ENCODE data around the gene TSPAN5.
"Not testable (repeated sequence)": the region's sequence is repeated elsewhere in the genome, so short reads cannot be mapped to it uniquely, and the experiment has no call there.

TSPAN5 gene

DNA sequence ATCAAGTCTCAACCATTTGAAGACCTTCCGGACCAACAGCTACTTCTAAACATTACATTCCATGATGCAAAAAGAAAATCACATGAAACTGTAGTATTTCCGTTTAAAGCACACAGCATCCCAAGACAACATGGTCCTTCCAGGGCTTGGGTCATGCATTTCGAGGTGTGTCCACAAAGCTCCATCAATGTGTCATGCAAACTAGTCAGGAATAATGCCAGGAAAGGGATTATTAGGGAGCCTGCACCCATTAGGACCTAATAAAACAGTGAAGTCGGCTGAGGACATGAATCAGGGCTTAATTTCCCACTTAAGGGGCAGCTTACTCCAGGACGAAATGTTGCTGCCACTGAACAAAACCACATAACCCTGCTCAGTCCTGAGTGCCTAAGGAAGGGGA, 177.9 kb downstream of the TSPAN5 start:
- TF ChIP-seq TOX (CRISPR knock-in tag; IDR thresholded peaks at IDR 0.05; ENCODE audit: borderline replicate concordance) (no peak), ZNF565 (CRISPR knock-in tag; conservative IDR thresholded peaks at IDR 0.05; ENCODE audit: low read depth) (no peak), ISL1 (CRISPR knock-in tag; IDR thresholded peaks at IDR 0.05) (no peak), ZFP30 (CRISPR knock-in tag; IDR thresholded peaks at IDR 0.05) (no peak), RARB (CRISPR knock-in tag; IDR thresholded peaks at IDR 0.05) (no peak)
- TF ChIP-seq, protein P1, sequence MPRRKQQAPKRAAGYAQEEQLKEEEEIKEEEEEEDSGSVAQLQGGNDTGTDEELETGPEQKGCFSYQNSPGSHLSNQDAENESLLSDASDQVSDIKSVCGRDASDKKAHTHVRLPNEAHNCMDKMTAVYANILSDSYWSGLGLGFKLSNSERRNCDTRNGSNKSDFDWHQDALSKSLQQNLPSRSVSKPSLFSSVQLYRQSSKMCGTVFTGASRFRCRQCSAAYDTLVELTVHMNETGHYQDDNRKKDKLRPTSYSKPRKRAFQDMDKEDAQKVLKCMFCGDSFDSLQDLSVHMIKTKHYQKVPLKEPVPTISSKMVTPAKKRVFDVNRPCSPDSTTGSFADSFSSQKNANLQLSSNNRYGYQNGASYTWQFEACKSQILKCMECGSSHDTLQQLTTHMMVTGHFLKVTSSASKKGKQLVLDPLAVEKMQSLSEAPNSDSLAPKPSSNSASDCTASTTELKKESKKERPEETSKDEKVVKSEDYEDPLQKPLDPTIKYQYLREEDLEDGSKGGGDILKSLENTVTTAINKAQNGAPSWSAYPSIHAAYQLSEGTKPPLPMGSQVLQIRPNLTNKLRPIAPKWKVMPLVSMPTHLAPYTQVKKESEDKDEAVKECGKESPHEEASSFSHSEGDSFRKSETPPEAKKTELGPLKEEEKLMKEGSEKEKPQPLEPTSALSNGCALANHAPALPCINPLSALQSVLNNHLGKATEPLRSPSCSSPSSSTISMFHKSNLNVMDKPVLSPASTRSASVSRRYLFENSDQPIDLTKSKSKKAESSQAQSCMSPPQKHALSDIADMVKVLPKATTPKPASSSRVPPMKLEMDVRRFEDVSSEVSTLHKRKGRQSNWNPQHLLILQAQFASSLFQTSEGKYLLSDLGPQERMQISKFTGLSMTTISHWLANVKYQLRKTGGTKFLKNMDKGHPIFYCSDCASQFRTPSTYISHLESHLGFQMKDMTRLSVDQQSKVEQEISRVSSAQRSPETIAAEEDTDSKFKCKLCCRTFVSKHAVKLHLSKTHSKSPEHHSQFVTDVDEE (CRISPR knock-in tag; IDR thresholded peaks at IDR 0.05), result no peak
- TF ChIP-seq, protein P2, sequence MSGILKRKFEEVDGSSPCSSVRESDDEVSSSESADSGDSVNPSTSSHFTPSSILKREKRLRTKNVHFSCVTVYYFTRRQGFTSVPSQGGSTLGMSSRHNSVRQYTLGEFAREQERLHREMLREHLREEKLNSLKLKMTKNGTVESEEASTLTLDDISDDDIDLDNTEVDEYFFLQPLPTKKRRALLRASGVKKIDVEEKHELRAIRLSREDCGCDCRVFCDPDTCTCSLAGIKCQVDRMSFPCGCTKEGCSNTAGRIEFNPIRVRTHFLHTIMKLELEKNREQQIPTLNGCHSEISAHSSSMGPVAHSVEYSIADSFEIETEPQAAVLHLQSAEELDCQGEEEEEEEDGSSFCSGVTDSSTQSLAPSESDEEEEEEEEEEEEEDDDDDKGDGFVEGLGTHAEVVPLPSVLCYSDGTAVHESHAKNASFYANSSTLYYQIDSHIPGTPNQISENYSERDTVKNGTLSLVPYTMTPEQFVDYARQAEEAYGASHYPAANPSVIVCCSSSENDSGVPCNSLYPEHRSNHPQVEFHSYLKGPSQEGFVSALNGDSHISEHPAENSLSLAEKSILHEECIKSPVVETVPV (CRISPR knock-in tag; IDR thresholded peaks at IDR 0.05), result no peak
- TF ChIP-seq, protein P3, sequence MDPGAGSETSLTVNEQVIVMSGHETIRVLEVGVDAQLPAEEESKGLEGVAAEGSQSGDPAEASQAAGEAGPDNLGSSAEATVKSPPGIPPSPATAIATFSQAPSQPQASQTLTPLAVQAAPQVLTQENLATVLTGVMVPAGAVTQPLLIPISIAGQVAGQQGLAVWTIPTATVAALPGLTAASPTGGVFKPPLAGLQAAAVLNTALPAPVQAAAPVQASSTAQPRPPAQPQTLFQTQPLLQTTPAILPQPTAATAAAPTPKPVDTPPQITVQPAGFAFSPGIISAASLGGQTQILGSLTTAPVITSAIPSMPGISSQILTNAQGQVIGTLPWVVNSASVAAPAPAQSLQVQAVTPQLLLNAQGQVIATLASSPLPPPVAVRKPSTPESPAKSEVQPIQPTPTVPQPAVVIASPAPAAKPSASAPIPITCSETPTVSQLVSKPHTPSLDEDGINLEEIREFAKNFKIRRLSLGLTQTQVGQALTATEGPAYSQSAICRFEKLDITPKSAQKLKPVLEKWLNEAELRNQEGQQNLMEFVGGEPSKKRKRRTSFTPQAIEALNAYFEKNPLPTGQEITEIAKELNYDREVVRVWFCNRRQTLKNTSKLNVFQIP (CRISPR knock-in tag; IDR thresholded peaks at IDR 0.05; ENCODE audit: borderline replicate concordance, low read depth), result no peak
- ATAC-seq, result no peak

DNA sequence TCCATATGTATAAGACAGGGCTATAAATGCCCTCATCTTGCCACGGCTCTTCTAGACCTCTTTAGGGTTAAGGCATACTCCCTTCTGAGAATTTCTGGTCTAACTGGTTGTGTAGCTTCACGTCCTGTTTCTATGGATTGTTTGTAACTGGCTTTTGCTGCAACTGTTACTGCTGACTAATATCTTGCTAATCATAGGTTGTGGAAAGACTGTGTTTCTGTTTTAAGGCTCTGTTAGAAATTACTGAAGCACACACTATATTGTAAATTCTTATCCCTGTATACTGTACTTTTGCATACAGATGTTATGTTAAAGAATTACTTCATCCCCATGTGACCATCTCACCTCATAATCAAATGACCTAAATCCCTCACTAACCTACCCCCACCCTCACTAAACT, 178.8 kb downstream of the TSPAN5 start:
- not testable (repeated sequence) for ATAC-seq

DNA sequence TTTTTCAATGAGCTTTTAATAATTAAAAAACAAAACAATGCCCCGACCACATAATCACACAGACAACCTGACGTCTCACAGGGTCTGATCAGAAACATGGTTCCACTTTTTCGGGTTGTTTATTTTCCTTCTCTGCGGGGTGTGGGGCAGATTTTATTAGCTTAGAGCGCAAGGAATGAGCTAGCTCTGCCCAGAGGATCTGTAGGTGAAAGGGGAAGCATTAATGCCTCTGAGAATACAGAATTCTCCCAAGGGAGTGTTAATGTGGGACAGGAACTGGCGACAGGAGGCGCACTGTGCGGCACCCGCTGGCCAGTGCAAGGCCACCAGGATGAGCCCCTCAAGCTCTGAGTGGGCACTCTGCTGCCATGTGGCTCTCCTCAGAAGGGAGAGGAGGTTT, 181.5 kb downstream of the TSPAN5 start:
- TF ChIP-seq, protein P4, sequence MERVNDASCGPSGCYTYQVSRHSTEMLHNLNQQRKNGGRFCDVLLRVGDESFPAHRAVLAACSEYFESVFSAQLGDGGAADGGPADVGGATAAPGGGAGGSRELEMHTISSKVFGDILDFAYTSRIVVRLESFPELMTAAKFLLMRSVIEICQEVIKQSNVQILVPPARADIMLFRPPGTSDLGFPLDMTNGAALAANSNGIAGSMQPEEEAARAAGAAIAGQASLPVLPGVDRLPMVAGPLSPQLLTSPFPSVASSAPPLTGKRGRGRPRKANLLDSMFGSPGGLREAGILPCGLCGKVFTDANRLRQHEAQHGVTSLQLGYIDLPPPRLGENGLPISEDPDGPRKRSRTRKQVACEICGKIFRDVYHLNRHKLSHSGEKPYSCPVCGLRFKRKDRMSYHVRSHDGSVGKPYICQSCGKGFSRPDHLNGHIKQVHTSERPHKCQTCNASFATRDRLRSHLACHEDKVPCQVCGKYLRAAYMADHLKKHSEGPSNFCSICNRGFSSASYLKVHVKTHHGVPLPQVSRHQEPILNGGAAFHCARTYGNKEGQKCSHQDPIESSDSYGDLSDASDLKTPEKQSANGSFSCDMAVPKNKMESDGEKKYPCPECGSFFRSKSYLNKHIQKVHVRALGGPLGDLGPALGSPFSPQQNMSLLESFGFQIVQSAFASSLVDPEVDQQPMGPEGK (CRISPR knock-in tag; IDR thresholded peaks at IDR 0.05; ENCODE audit: borderline replicate concordance), result no peak
- TF ChIP-seq RARB (CRISPR knock-in tag; IDR thresholded peaks at IDR 0.05), result no peak
- ATAC-seq, result no peak

DNA sequence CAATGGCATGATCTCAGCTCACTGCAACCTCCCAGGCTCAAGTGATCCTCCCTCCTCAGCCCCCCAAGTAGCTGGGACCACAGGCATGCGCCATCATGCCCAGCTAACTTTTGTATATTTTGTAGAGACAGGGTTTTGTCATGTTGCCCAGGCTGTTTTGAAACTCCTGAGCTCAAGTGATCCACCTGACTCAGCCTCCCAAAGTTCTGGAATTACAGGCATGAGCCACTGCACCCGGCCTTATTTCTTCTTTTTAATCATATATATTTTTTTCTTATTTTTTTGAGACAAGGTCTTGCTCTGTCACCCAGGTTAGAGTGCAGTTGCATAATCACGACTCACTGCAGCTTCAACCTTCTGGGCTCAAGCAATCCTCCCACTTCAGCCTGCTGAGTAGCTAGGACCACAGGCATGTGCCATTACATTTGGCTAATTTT, 184.0 kb downstream of the TSPAN5 start:
- ATAC-seq, result no peak; the same call in 2 of the 3 replicates
- no peak for TF ChIP-seq BACH2 (CRISPR knock-in tag; IDR thresholded peaks at IDR 0.05; ENCODE audit: borderline replicate concordance)
- no peak for TF ChIP-seq TCF4 (CRISPR knock-in tag; IDR thresholded peaks at IDR 0.05; ENCODE audit: borderline replicate concordance)
- TF ChIP-seq ZFP3 (CRISPR knock-in tag; IDR thresholded peaks at IDR 0.05), result no peak
- TF ChIP-seq, protein P2 (CRISPR knock-in tag; IDR thresholded peaks at IDR 0.05), result no peak
- TF ChIP-seq PPARA (CRISPR knock-in tag; IDR thresholded peaks at IDR 0.05; ENCODE audit: borderline replicate concordance), result no peak
- TF ChIP-seq ZFP30 (CRISPR knock-in tag; IDR thresholded peaks at IDR 0.05), result no peak
- no peak for TF ChIP-seq ISL1 (CRISPR knock-in tag; IDR thresholded peaks at IDR 0.05)
- no peak for TF ChIP-seq ZNF8 (CRISPR knock-in tag; IDR thresholded peaks at IDR 0.05)

DNA sequence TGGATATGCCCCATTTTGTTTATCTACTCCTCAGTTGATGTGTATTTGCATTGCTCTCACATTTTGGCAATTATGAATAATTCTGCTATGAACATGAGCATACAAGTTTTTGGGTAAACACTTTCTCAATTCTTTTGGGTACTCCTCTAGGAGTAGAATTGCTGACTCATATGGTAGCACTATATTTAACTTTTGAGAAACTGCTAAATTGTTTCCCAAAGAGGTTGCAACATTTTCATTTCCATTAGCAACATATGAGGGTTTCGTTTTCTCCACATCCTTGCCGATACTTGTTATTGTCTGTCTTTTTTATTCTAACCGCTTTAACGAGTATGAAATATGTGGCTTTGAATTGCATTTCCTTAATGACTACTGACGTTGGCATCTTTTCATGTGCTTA, 185.4 kb downstream of the TSPAN5 start:
- no peak for TF ChIP-seq ARNTL (CRISPR knock-in tag; IDR thresholded peaks at IDR 0.05; ENCODE audit: borderline replicate concordance, low read depth)
- TF ChIP-seq CSDC2 (CRISPR knock-in tag; IDR thresholded peaks at IDR 0.05), result no peak
- no peak for TF ChIP-seq ZFP30 (CRISPR knock-in tag; IDR thresholded peaks at IDR 0.05)
- no peak for TF ChIP-seq ISL1 (CRISPR knock-in tag; IDR thresholded peaks at IDR 0.05)
- no peak for TF ChIP-seq ZNF8 (CRISPR knock-in tag; IDR thresholded peaks at IDR 0.05)
- no peak for TF ChIP-seq TCF4 (CRISPR knock-in tag; IDR thresholded peaks at IDR 0.05; ENCODE audit: borderline replicate concordance)
- TF ChIP-seq ZFP3 (CRISPR knock-in tag; IDR thresholded peaks at IDR 0.05), result no peak
- no peak for TF ChIP-seq ZC3H10 (CRISPR knock-in tag; IDR thresholded peaks at IDR 0.05)
- TF ChIP-seq, protein P2 (CRISPR knock-in tag; IDR thresholded peaks at IDR 0.05), result no peak
- no peak for TF ChIP-seq SNAI2 (CRISPR knock-in tag; IDR thresholded peaks at IDR 0.05)
- no peak for TF ChIP-seq TOX (CRISPR knock-in tag; IDR thresholded peaks at IDR 0.05; ENCODE audit: borderline replicate concordance)
- TF ChIP-seq, protein P5, sequence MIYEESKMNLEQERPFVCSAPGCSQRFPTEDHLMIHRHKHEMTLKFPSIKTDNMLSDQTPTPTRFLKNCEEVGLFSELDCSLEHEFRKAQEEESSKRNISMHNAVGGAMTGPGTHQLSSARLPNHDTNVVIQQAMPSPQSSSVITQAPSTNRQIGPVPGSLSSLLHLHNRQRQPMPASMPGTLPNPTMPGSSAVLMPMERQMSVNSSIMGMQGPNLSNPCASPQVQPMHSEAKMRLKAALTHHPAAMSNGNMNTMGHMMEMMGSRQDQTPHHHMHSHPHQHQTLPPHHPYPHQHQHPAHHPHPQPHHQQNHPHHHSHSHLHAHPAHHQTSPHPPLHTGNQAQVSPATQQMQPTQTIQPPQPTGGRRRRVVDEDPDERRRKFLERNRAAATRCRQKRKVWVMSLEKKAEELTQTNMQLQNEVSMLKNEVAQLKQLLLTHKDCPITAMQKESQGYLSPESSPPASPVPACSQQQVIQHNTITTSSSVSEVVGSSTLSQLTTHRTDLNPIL (CRISPR knock-in tag; IDR thresholded peaks at IDR 0.05; ENCODE audit: low read depth), result no peak
- no peak for ATAC-seq

Data from SK-N-SH treated with all-trans-retinoic acid at 6 μM for 48 hours (cell line).